ENCODE measurements around the gene GPR61. TPM values are rescaled to one million over a fixed set of nuclear protein-coding genes. Genes with fewer than 3 reads are reported as not detected.

GPR61 gene
- total RNA-seq, 2 experiments from 2014 or later = 0.16 TPM; not detected in 1

GRCh38 chr1:109546311-109547109 is 6.8 kb downstream of the GPR61 start:
- no peaks in the 10 kb centered on the region for H3K9me3 Mint-ChIP-seq (ENCODE audit: low read depth)
- ATAC-seq = peak; percentile 50
- H3K36me3 Mint-ChIP-seq = peaks cover 4% of the 10 kb centered on the region
- H3K27me3 Mint-ChIP-seq = peaks cover 3% of the 10 kb centered on the region
- peak overlapping the region; percentile 98 for H3K27ac Mint-ChIP-seq
- peak; percentile 95 for DNase-seq
- CTCF ChIA-PET = interaction anchor here (0.7 to 7.3 kb wide), 35 partner anchors 13 to 446 kb away, joined by 3 to 146 read pairs (median 5); partner anchors contain the start of genes AHCYL1, AMPD2, ATXN7L2 and CYB561D1
- H3K4me3 Mint-ChIP-seq = peak overlapping the region; percentile 95
- H3K4me1 Mint-ChIP-seq = peaks cover 32% of the 10 kb centered on the region

- peak overlapping the region; percentile 95 for H3K4me3 Mint-ChIP-seq
- H3K4me1 Mint-ChIP-seq = peaks cover 35% of the 10 kb centered on the region
- ATAC-seq (no peak), DNase-seq (peak; percentile 61)
- no peaks in the 10 kb centered on the region for H3K9me3 Mint-ChIP-seq (ENCODE audit: low read depth)
- H3K36me3 Mint-ChIP-seq = peaks cover 7% of the 10 kb centered on the region
- H3K27me3 Mint-ChIP-seq = no peaks in the 10 kb centered on the region
- H3K27ac Mint-ChIP-seq = peak overlapping the region; percentile 98
- CTCF ChIA-PET = interaction anchor here (0.7 to 7.3 kb wide), 33 partner anchors 9 to 482 kb away, joined by 3 to 146 read pairs (median 9); partner anchors contain the start of genes AHCYL1, AMPD2, ATXN7L2 and CYB561D1
Observed at GRCh38 chr1:109547463-109548320, 8.0 kb downstream of the GPR61 start.

- no peaks in the 10 kb centered on the region for H3K9me3 Mint-ChIP-seq (ENCODE audit: low read depth)
- CTCF ChIA-PET = interaction anchor here (0.7 to 3.5 kb wide), 33 partner anchors 10 to 1071 kb away, joined by 3 to 34 read pairs (median 5); partner anchors contain the start of genes AHCYL1, AMPD2, ATXN7L2 and CYB561D1
- ATAC-seq (peak; percentile 94), DNase-seq (peak; percentile 99)
- H3K4me1 Mint-ChIP-seq = peaks cover 35% of the 10 kb centered on the region
- peak within 1 kb of the TSS; percentile 98 for H3K27ac Mint-ChIP-seq
- H3K36me3 Mint-ChIP-seq = peaks cover 10% of the 10 kb centered on the region
- H3K27me3 Mint-ChIP-seq = no peaks in the 10 kb centered on the region
- H3K4me3 Mint-ChIP-seq = peak within 1 kb of the TSS; percentile 95
Observed at GRCh38 chr1:109548321-109549267, 8.9 kb downstream of the GPR61 start, which contains the start of gene GNAI3. Gene GNAI3 (plus strand): TSS chr1:109548615. CDS start chr1:109548721, 106 bp downstream.

GRCh38 chr1:109556563-109556962 is 16.9 kb downstream of the GPR61 start:
- H3K27ac Mint-ChIP-seq = no peak overlapping the region
- ATAC-seq (no peak), DNase-seq (no peak)
- H3K9me3 Mint-ChIP-seq (ENCODE audit: low read depth) = no peaks in the 10 kb centered on the region
- H3K27me3 Mint-ChIP-seq = no peaks in the 10 kb centered on the region
- CTCF ChIA-PET = no interaction called here
- peaks cover 17% of the 10 kb centered on the region for H3K36me3 Mint-ChIP-seq
- H3K4me3 Mint-ChIP-seq = no peak overlapping the region
- peaks cover 25% of the 10 kb centered on the region for H3K4me1 Mint-ChIP-seq

GRCh38 chr1:109557520-109557919 is 17.8 kb downstream of the GPR61 start:
- H3K36me3 Mint-ChIP-seq = peaks cover 14% of the 10 kb centered on the region
- CTCF ChIA-PET = interaction anchor here (2.0 kb wide), 1 partner anchor 8 kb away, joined by 12 read pairs; the partner anchor contains the start of gene GNAI3
- no peak for ATAC-seq
- no peaks in the 10 kb centered on the region for H3K9me3 Mint-ChIP-seq (ENCODE audit: low read depth)
- H3K4me1 Mint-ChIP-seq = peaks cover 23% of the 10 kb centered on the region
- H3K27me3 Mint-ChIP-seq = no peaks in the 10 kb centered on the region
- H3K4me3 Mint-ChIP-seq = no peak overlapping the region
- no peak overlapping the region for H3K27ac Mint-ChIP-seq
- DNase-seq = no peak

GRCh38 chr1:109559995-109560394 is 20.3 kb downstream of the GPR61 start:
- Mint-ChIP-seq H3K4me1 (peaks cover 26% of the 10 kb centered on the region), H3K27me3 (no peaks in the 10 kb centered on the region)
- CTCF ChIA-PET = interaction anchor here (2.2 to 4.2 kb wide), 2 partner anchors 14 to 80 kb away, joined by 9 to 16 read pairs; no protein-coding TSS in a partner anchor

GRCh38 chr1:109564194-109564878 is 24.7 kb downstream of the GPR61 start:
- Mint-ChIP-seq H3K36me3 (peaks cover 5% of the 10 kb centered on the region), H3K27ac (no peak overlapping the region), H3K27me3 (no peaks in the 10 kb centered on the region), H3K9me3 (ENCODE audit: low read depth) (no peaks in the 10 kb centered on the region), H3K4me3 (no peak overlapping the region), H3K4me1 (peaks cover 26% of the 10 kb centered on the region)
- ATAC-seq (no peak), DNase-seq (no peak)
- CTCF ChIA-PET = interaction anchor here (0.8 to 1.8 kb wide), 6 partner anchors 16 to 76 kb away, joined by 3 to 7 read pairs (median 4); partner anchors contain the start of gene GNAI3

More at GRCh38 chr1:109559995-109560394, 20.3 kb downstream of the GPR61 start:
- ATAC-seq (no peak), DNase-seq (no peak)
- no peak overlapping the region for H3K27ac Mint-ChIP-seq
- no peaks in the 10 kb centered on the region for H3K9me3 Mint-ChIP-seq (ENCODE audit: low read depth)
- no peak overlapping the region for H3K4me3 Mint-ChIP-seq
- peaks cover 9% of the 10 kb centered on the region for H3K36me3 Mint-ChIP-seq

GRCh38 chr1:109565241-109565640 is 25.6 kb downstream of the GPR61 start:
- no peak for DNase-seq
- peaks cover 5% of the 10 kb centered on the region for H3K36me3 Mint-ChIP-seq
- H3K4me3 Mint-ChIP-seq = no peak overlapping the region
- peaks cover 22% of the 10 kb centered on the region for H3K4me1 Mint-ChIP-seq
- H3K9me3 Mint-ChIP-seq (ENCODE audit: low read depth) = no peaks in the 10 kb centered on the region
- H3K27ac Mint-ChIP-seq = no peak overlapping the region
- H3K27me3 Mint-ChIP-seq = no peaks in the 10 kb centered on the region
- CTCF ChIA-PET = interaction anchor here (0.9 to 1.8 kb wide), 4 partner anchors 17 to 55 kb away, joined by 3 to 7 read pairs (median 4); partner anchors contain the start of gene GNAI3
- ATAC-seq = no peak

- no peak for DNase-seq
- H3K4me1 Mint-ChIP-seq = peaks cover 22% of the 10 kb centered on the region
- H3K27me3 Mint-ChIP-seq = no peaks in the 10 kb centered on the region
- peaks cover 5% of the 10 kb centered on the region for H3K36me3 Mint-ChIP-seq
- H3K27ac Mint-ChIP-seq = no peak overlapping the region
- no peaks in the 10 kb centered on the region for H3K9me3 Mint-ChIP-seq (ENCODE audit: low read depth)
- no peak for ATAC-seq
- H3K4me3 Mint-ChIP-seq = no peak overlapping the region
- CTCF ChIA-PET = no interaction called here
Observed at GRCh38 chr1:109566982-109567381, 27.3 kb downstream of the GPR61 start.

GRCh38 chr1:109567877-109568672 is 28.4 kb downstream of the GPR61 start:
- DNase-seq (no peak), ATAC-seq (no peak)
- no peaks in the 10 kb centered on the region for H3K9me3 Mint-ChIP-seq (ENCODE audit: low read depth)
- CTCF ChIA-PET = interaction anchor here (0.6 kb wide), 1 partner anchor 76 kb away, joined by 3 read pairs; no protein-coding TSS in a partner anchor
- peaks cover 26% of the 10 kb centered on the region for H3K4me1 Mint-ChIP-seq
- H3K27me3 Mint-ChIP-seq = no peaks in the 10 kb centered on the region
- H3K27ac Mint-ChIP-seq = no peak overlapping the region
- peaks cover 5% of the 10 kb centered on the region for H3K36me3 Mint-ChIP-seq
- no peak overlapping the region for H3K4me3 Mint-ChIP-seq

- ATAC-seq (no peak), DNase-seq (no peak)
- Mint-ChIP-seq H3K36me3 (peaks cover 3% of the 10 kb centered on the region), H3K4me3 (no peak overlapping the region), H3K27ac (no peak overlapping the region), H3K27me3 (no peaks in the 10 kb centered on the region), H3K4me1 (peaks cover 19% of the 10 kb centered on the region), H3K9me3 (ENCODE audit: low read depth) (no peaks in the 10 kb centered on the region)
- CTCF ChIA-PET = interaction anchor here (0.9 to 1.4 kb wide), 3 partner anchors 10 to 460 kb away, joined by 3 to 4 read pairs (median 4); partner anchors contain the start of gene AHCYL1
Observed at GRCh38 chr1:109569323-109569722, 29.7 kb downstream of the GPR61 start.

All from activated CD8-positive, alpha-beta memory T cell treated with anti-CD3 and anti-CD28 coated beads, Interleukin-2, amount 10 ng/mL, durations not matched to agents 7 days and 5 days (primary cell).